Colonic mucosa (tissue), 4 donors: Measurements from ENCODE around the gene NRCAM. TPM values are rescaled to one million over a fixed set of nuclear protein-coding genes. Genes with fewer than 3 reads are reported as not detected.

Experiments
- DNase-seq: peaks from one replicate; pipeline ENCODE4 v3.0.0-alpha.2; 2020
- H3K27ac ChIP-seq: fragments of 200-600 bp; one replicate; pipeline ENCODE4 v1.8.0; 2021
- H3K27me3 ChIP-seq: fragments of 200-600 bp; one replicate; pipeline ENCODE4 v1.8.0; 2021
- H3K36me3 ChIP-seq: fragments of 200-600 bp; one replicate; pipeline ENCODE4 v1.8.0; 2021
- H3K4me1 ChIP-seq: fragments of 200-600 bp; one replicate; pipeline ENCODE4 v1.8.0; 2021; ENCODE audit warnings: mild to moderate bottlenecking
- H3K4me3 ChIP-seq: fragments of 200-600 bp; one replicate; pipeline ENCODE4 v1.8.0; 2021
- H3K9ac ChIP-seq, 2 donors: one replicate each; pipeline ENCODE4 v1.7.0; 2013; ENCODE audit warnings: control low read depth in 2 of 2, low read depth in 2 of 2, low read length in 2 of 2
- H3K9me3 ChIP-seq: fragments of 200-600 bp; one replicate; pipeline ENCODE4 v1.8.0; 2021
- intact Hi-C: fragments of 100-400 bp; cut with DNase I; formaldehyde crosslinking; loops from one replicate; pipeline ENCODE4 v1.14.1; 2022
- total RNA-seq, 2 donors: library from RNA; stranded (reverse); fragmentation: NEBNext Ultra II Directional in 1 of 2; extraction: Animal tissue kit (Norgen Biotek cat#: 25700) in 1 of 2; gene quantifications; one replicate each; pipeline ENCODE4 v1.2.1, GENCODE V29; 2021
- TF ChIP-seq, protein P1 (sequence below): fragments of 200-600 bp; IDR thresholded peaks from one replicate; pipeline ENCODE4 v1.8.0; 2022; ENCODE audit warnings: antibody characterized with exemption, mild to moderate bottlenecking
- donor health status: healthy.
- donor health status: DM: no; HTN: no; CAD: no.
- donor health status: DM: no; HTN: no; CAD: no.

The NRCAM gene
- total RNA-seq, 2 donors from 2014 or later = 0.42 to 1.1 TPM

DNA sequence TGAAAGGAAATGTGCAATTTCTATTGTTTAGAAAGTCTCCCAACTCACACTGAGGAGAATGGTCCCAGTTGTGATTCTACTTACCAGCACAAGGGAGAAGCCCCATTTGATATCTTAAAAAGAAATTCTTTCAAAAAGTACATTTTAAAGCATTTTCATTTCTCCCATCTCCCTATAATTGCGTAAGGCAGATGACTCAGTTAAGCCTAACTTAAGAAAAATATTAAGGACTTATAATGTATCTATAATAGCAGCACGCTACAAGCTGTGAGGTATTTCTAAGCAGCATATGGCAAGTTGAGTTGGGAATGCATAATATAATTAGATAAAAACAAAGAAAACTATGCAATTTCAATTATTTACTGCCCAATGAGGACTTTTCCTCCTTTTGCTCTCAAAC, 8.5 kb upstream of the NRCAM start:
- Histone ChIP-seq H3K9me3 (no peaks in the 10 kb centered on the region), H3K9ac (no peak overlapping the region), H3K36me3 (no peaks in the 10 kb centered on the region), H3K4me1 (no peaks in the 10 kb centered on the region), H3K4me3 (no peak overlapping the region), H3K27ac (no peak overlapping the region), H3K27me3 (no peaks in the 10 kb centered on the region)
- TF ChIP-seq, protein P1, sequence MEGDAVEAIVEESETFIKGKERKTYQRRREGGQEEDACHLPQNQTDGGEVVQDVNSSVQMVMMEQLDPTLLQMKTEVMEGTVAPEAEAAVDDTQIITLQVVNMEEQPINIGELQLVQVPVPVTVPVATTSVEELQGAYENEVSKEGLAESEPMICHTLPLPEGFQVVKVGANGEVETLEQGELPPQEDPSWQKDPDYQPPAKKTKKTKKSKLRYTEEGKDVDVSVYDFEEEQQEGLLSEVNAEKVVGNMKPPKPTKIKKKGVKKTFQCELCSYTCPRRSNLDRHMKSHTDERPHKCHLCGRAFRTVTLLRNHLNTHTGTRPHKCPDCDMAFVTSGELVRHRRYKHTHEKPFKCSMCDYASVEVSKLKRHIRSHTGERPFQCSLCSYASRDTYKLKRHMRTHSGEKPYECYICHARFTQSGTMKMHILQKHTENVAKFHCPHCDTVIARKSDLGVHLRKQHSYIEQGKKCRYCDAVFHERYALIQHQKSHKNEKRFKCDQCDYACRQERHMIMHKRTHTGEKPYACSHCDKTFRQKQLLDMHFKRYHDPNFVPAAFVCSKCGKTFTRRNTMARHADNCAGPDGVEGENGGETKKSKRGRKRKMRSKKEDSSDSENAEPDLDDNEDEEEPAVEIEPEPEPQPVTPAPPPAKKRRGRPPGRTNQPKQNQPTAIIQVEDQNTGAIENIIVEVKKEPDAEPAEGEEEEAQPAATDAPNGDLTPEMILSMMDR = no peak
- no peak for DNase-seq
- intact Hi-C loops = no loop called here

DNA sequence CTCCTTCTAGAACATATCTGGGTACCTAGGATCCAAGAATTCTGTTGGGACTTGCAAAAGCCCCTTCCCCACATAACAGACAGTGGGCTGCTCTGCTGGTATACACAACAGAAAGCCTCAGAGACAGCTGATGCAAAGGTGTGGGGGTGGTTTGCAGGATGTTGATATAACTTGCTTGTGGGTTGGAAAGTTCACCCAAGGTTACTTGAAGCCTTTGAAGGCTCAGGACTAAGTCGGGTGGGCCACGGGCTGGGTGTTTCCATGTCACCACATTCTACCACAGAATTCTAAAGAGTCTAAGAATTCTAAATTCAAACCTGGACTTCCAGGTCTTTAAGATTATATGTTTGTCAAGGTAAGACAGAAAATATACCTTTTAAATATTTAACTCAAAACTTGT, 7.4 kb upstream of the NRCAM start:
- TF ChIP-seq, protein P1 = no peak
- no peak overlapping the region for H3K4me3 ChIP-seq
- H3K4me1 ChIP-seq = no peaks in the 10 kb centered on the region
- intact Hi-C loops = no loop called here
- H3K36me3 ChIP-seq = no peaks in the 10 kb centered on the region
- no peak overlapping the region for H3K9ac ChIP-seq
- no peaks in the 10 kb centered on the region for H3K9me3 ChIP-seq
- H3K27ac ChIP-seq = no peak overlapping the region
- no peaks in the 10 kb centered on the region for H3K27me3 ChIP-seq
- DNase-seq = no peak

DNA sequence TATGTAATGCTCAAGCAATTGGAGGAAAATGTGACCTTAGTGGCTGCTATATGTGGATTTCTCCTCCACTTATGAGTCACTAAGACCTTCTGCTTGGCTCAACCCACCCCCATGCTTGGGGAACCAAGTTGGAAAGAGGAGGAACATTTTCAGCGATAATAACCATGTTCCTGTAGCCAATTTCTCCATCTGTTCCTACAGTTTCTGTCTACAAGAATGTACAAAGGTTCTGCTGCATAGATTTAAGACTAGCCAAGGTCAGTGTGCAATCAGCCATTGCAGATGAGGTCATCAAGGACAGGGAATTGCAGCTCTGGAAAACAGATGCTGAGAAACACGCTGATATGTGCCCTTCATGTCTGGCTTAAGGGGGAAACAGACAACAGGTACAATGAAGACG, 5.6 kb upstream of the NRCAM start:
- H3K9me3 ChIP-seq = no peaks in the 10 kb centered on the region
- H3K4me3 ChIP-seq = no peak overlapping the region
- TF ChIP-seq, protein P1 = no peak
- no peak overlapping the region for H3K27ac ChIP-seq
- no peak overlapping the region for H3K9ac ChIP-seq
- no peaks in the 10 kb centered on the region for H3K36me3 ChIP-seq
- H3K4me1 ChIP-seq = no peaks in the 10 kb centered on the region
- intact Hi-C loops = no loop called here
- no peak for DNase-seq
- peaks cover 12% of the 10 kb centered on the region for H3K27me3 ChIP-seq

DNA sequence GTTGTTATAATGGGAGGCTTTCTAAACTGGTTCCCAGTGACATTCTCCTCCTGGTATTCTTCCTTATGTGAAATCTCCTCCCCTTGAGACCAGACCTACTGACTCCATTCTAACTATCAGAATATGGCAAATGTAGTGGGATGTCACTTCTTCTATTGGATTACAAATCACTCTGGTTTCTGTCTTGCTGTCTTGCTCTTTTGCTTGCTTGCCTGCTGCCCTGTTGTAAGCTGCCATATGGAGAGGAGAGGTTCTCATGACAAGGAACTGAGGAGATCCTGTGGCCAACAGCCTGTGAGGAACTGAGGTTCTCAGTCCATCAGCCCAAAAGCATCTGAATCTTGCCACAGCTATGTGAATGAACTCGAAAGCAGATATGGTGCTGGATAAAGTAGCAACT, 4.7 kb upstream of the NRCAM start:
- H3K27me3 ChIP-seq = peaks cover 19% of the 10 kb centered on the region
- H3K36me3 ChIP-seq = no peaks in the 10 kb centered on the region
- no peak overlapping the region for H3K4me3 ChIP-seq
- H3K9ac ChIP-seq = no peak overlapping the region
- TF ChIP-seq, protein P1 = no peak
- no peak overlapping the region for H3K27ac ChIP-seq
- DNase-seq = no peak
- no peaks in the 10 kb centered on the region for H3K4me1 ChIP-seq
- H3K9me3 ChIP-seq = no peaks in the 10 kb centered on the region
- intact Hi-C loops = no loop called here

DNA sequence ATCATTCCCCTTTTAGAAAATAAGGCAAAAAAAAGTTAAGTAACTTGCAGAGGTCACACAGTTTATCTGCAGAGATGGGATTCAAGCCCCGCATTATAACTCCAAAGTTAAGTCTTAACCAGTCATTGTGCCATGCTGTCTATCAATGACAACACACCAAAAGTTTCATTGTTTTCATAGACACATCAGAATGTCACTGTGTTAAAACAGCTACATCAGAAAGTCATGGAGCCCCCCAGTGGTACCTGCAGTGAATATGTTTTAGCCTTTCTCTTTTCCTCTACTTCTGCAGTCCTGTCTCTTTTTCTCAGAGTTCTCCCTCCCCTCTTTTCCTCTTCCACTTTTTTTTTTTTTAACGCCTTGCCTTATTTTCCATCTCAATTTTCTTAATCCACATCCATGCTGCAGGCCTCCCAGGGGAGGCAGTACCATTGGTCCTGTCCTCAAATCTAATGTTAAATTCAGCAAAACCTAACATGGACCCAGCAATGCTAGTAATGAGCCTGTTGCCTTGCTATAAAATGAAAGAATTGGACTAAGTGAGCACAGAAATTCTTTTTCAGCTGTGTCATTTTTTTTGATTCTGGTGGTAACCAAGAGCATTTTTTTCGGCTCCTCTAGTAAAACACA, 3.8 kb upstream of the NRCAM start:
- Histone ChIP-seq H3K9me3 (no peaks in the 10 kb centered on the region), H3K27me3 (peaks cover 28% of the 10 kb centered on the region), H3K4me3 (no peak overlapping the region), H3K9ac (no peak overlapping the region), H3K27ac (no peak overlapping the region), H3K36me3 (no peaks in the 10 kb centered on the region), H3K4me1 (peaks cover 3% of the 10 kb centered on the region)
- no peak for DNase-seq
- TF ChIP-seq, protein P1 = no peak
- intact Hi-C loops = loop anchor here (10.0 kb wide), 1 partner anchor 275 kb away; no protein-coding TSS in a partner anchor
